Measurements from ENCODE around the gene CAMTA1. TPM values are rescaled to one million over a fixed set of nuclear protein-coding genes. Genes with fewer than 3 reads are reported as not detected.

Gene CAMTA1
- total RNA-seq, 1 donor from 2014 or later: 81.6 TPM

- H3K9me3 Mint-ChIP-seq (ENCODE audit: unreplicated experiment): no peaks in the 10 kb centered on the region
- no peak overlapping the region for H3K4me3 Mint-ChIP-seq (ENCODE audit: unreplicated experiment)
- peaks cover 9% of the 10 kb centered on the region for H3K4me1 Mint-ChIP-seq (ENCODE audit: unreplicated experiment)
- TF ChIP-seq CTCF (IDR thresholded peaks at IDR 0.05): no peak
- peaks cover under 1% of the 10 kb centered on the region for H3K27me3 Mint-ChIP-seq (ENCODE audit: unreplicated experiment)
- H3K27ac Mint-ChIP-seq (ENCODE audit: unreplicated experiment): no peak overlapping the region
- no peaks in the 10 kb centered on the region for H3K36me3 Mint-ChIP-seq (ENCODE audit: unreplicated experiment)
- DNase-seq (ENCODE audit: extremely low spot score, unreplicated experiment): no peak
Observed at GRCh38 chr1:7609311-7609994, 824.2 kb downstream of the CAMTA1 start.

- no peaks in the 10 kb centered on the region for H3K27me3 Mint-ChIP-seq (ENCODE audit: unreplicated experiment)
- no peaks in the 10 kb centered on the region for H3K9me3 Mint-ChIP-seq (ENCODE audit: unreplicated experiment)
- no peak overlapping the region for H3K27ac Mint-ChIP-seq (ENCODE audit: unreplicated experiment)
- no peak for DNase-seq (ENCODE audit: extremely low spot score, unreplicated experiment)
- TF ChIP-seq CTCF (IDR thresholded peaks at IDR 0.05): no peak
- H3K36me3 Mint-ChIP-seq (ENCODE audit: unreplicated experiment): no peaks in the 10 kb centered on the region
- no peak overlapping the region for H3K4me3 Mint-ChIP-seq (ENCODE audit: unreplicated experiment)
- H3K4me1 Mint-ChIP-seq (ENCODE audit: unreplicated experiment): peaks cover 9% of the 10 kb centered on the region
Observed at GRCh38 chr1:7610106-7610731, 825.0 kb downstream of the CAMTA1 start.

- no peaks in the 10 kb centered on the region for H3K27me3 Mint-ChIP-seq (ENCODE audit: unreplicated experiment)
- H3K36me3 Mint-ChIP-seq (ENCODE audit: unreplicated experiment): no peaks in the 10 kb centered on the region
- peaks cover 9% of the 10 kb centered on the region for H3K4me1 Mint-ChIP-seq (ENCODE audit: unreplicated experiment)
- DNase-seq (ENCODE audit: extremely low spot score, unreplicated experiment): no peak
- TF ChIP-seq CTCF (IDR thresholded peaks at IDR 0.05): no peak
- no peaks in the 10 kb centered on the region for H3K9me3 Mint-ChIP-seq (ENCODE audit: unreplicated experiment)
- no peak overlapping the region for H3K4me3 Mint-ChIP-seq (ENCODE audit: unreplicated experiment)
- H3K27ac Mint-ChIP-seq (ENCODE audit: unreplicated experiment): no peak overlapping the region
Observed at GRCh38 chr1:7610936-7611335, 825.7 kb downstream of the CAMTA1 start.

- Mint-ChIP-seq H3K4me3 (ENCODE audit: unreplicated experiment) (no peak overlapping the region), H3K4me1 (ENCODE audit: unreplicated experiment) (peaks cover 9% of the 10 kb centered on the region), H3K9me3 (ENCODE audit: unreplicated experiment) (no peaks in the 10 kb centered on the region), H3K27me3 (ENCODE audit: unreplicated experiment) (peaks cover 2% of the 10 kb centered on the region), H3K27ac (ENCODE audit: unreplicated experiment) (no peak overlapping the region), H3K36me3 (ENCODE audit: unreplicated experiment) (no peaks in the 10 kb centered on the region)
- no peak for DNase-seq (ENCODE audit: extremely low spot score, unreplicated experiment)
- TF ChIP-seq CTCF (IDR thresholded peaks at IDR 0.05): no peak
Observed at GRCh38 chr1:7611421-7612010, 826.3 kb downstream of the CAMTA1 start.
